GM12878 (cell line): ENCODE measurements around the gene MCEE. TPM values are rescaled to one million over a fixed set of nuclear protein-coding genes. Genes with fewer than 3 reads are reported as not detected.

ENCODE experiments used
- ASH2L ChIP-seq: fragments of 300-600, 200-600 bp; sonication (generic); IDR thresholded peaks from 2 replicates; pipeline ENCODE4 v1.6.1; 2017; ENCODE audit warnings: low read depth, mild to moderate bottlenecking, borderline replicate concordance
- BACH1 ChIP-seq: fragments of 450-650 bp; IDR thresholded peaks from 2 replicates; pipeline ENCODE4 v1.6.1; 2017; ENCODE audit warnings: mild to moderate bottlenecking, borderline replicate concordance
- CBFB ChIP-seq: IDR thresholded peaks from 2 replicates; pipeline ENCODE4 v1.6.1; 2016; ENCODE audit warnings: antibody characterized with exemption, low read depth
- CEBPB ChIP-seq, 2 experiments: fragments of 150-350 bp in 1 of 2; IDR thresholded peaks; 2 replicates each; pipeline ENCODE4 v1.6.1; 2012 to 2014; ENCODE audit warnings: low read depth in 2 of 2, low read length in 2 of 2, borderline replicate concordance in 1 of 2, inconsistent platforms in 1 of 2
- CHD4 ChIP-seq: fragments of 200-600 bp; sonication (generic); IDR thresholded peaks from 2 replicates; pipeline ENCODE4 v1.6.1; 2016; ENCODE audit warnings: mild to moderate bottlenecking
- ETV6 ChIP-seq, 2 experiments: fragments of 450-650 bp in 1 of 2; IDR thresholded peaks in 1 of 2; conservative IDR thresholded peaks in 1 of 2; 2 replicates each; pipeline ENCODE4 v1.6.1; 2014; ENCODE audit warnings: antibody characterized with exemption in 1 of 2, borderline replicate concordance in 1 of 2, low read depth in 1 of 2, mild to moderate bottlenecking in 1 of 2, moderate library complexity in 1 of 2
- GATAD2B ChIP-seq: fragments of 450-650 bp; conservative IDR thresholded peaks from 2 replicates; pipeline ENCODE4 v1.6.1; 2017; ENCODE audit warnings: low read depth, mild to moderate bottlenecking, moderate library complexity
- IKZF2 ChIP-seq, 2 experiments: fragments of 450-650 bp; IDR thresholded peaks; 2 replicates each; pipeline ENCODE4 v1.6.1; 2017; ENCODE audit warnings: mild to moderate bottlenecking in 2 of 2, moderate library complexity in 2 of 2
- LARP7 ChIP-seq: fragments of 450-650 bp; IDR thresholded peaks from 2 replicates; pipeline ENCODE4 v1.6.1; 2017; ENCODE audit warnings: mild to moderate bottlenecking
- MEF2B ChIP-seq: fragments of 450-650 bp; IDR thresholded peaks from 2 replicates; pipeline ENCODE4 v1.6.1; 2018; ENCODE audit warnings: mild to moderate bottlenecking, moderate library complexity; ENCODE audit not compliant: partially characterized antibody, poor library complexity, severe bottlenecking
- MYB ChIP-seq: fragments of 150-350 bp; IDR thresholded peaks from 2 replicates; pipeline ENCODE4 v1.6.1; 2014; ENCODE audit warnings: mild to moderate bottlenecking, low read depth, low read length, borderline replicate concordance
- NR2C1 ChIP-seq: fragments of 450-650 bp; IDR thresholded peaks from 2 replicates; pipeline ENCODE4 v1.6.1; 2017; ENCODE audit warnings: antibody characterized with exemption, mild to moderate bottlenecking, moderate library complexity
- POU2F2 ChIP-seq: IDR thresholded peaks from 3 replicates; pipeline ENCODE4 v1.6.1; 2011; ENCODE audit warnings: low read depth, mild to moderate bottlenecking, low read length, borderline replicate concordance
- SIN3A ChIP-seq: IDR thresholded peaks from 2 replicates; pipeline ENCODE4 v1.6.1; 2012; ENCODE audit warnings: low read depth, low read length, improper control_type of control experiment
- SP1 ChIP-seq: IDR thresholded peaks from one replicate; pipeline ENCODE4 v1.6.1; 2011; ENCODE audit warnings: low read depth, low read length
- SRF ChIP-seq, 2 experiments: IDR thresholded peaks; 2 replicates each; pipeline ENCODE4 v1.6.1; 2011; ENCODE audit warnings: low read depth in 2 of 2, low read length in 2 of 2, mild to moderate bottlenecking in 1 of 2, moderate library complexity in 1 of 2
- YY1 ChIP-seq: IDR thresholded peaks from 2 replicates; pipeline ENCODE4 v1.6.1; 2011; ENCODE audit warnings: low read depth, mild to moderate bottlenecking, low read length
- ZBED1 ChIP-seq: IDR thresholded peaks from 2 replicates; pipeline ENCODE4 v1.6.1; 2016; ENCODE audit warnings: borderline replicate concordance
- ZNF207 ChIP-seq: fragments of 450-650 bp; IDR thresholded peaks from 2 replicates; pipeline ENCODE4 v1.6.1; 2014; ENCODE audit warnings: antibody characterized with exemption, mild to moderate bottlenecking, borderline replicate concordance
- ZNF384 ChIP-seq: IDR thresholded peaks from 2 replicates; pipeline ENCODE4 v1.6.1; 2012; ENCODE audit warnings: low read depth, mild to moderate bottlenecking, low read length, improper control_type of control experiment, borderline replicate concordance
- ZNF622 ChIP-seq: fragments of 450-650 bp; IDR thresholded peaks from 2 replicates; pipeline ENCODE4 v1.6.1; 2017; ENCODE audit warnings: mild to moderate bottlenecking, inconsistent platforms
- polyA plus RNA-seq, 11 experiments: library from polyadenylated mRNA; depleted of rRNA in 4 of 11; unstranded in 6 of 11; stranded (reverse) in 5 of 11; fragments of >200 nt; fragmentation: Nextera tagmentation in 4 of 11; fragmentation: Illumina TruSeq in 1 of 11; extraction: Ambion mirVana in 4 of 11; extraction: Trizol in 1 of 11; gene quantifications; 1 replicate in 1 of 11; 2 replicates in 10 of 11; pipeline versions ENCODE4 v1.2.1 to v1.2.3, GENCODE V29; 2011 to 2016; ENCODE audit warnings: inconsistent platforms in 2 of 11, missing spikeins in 2 of 11, low read depth in 1 of 11
- total RNA-seq, 4 experiments: library from RNA; depleted of rRNA in 3 of 4; stranded (reverse); fragments of >200 nt in 3 of 4; fragmentation: Illumina TruSeq in 1 of 4; extraction: Trizol in 1 of 4; gene quantifications; 2 replicates each; pipeline versions ENCODE4 v1.2.1 to v1.2.3, GENCODE V29; 2013 to 2021
- TF ChIP-seq, protein P1 (sequence below): fragments of 450-650 bp; IDR thresholded peaks from 2 replicates; pipeline ENCODE4 v1.6.1; 2018; ENCODE audit warnings: mild to moderate bottlenecking, low read depth, moderate library complexity; ENCODE audit not compliant: partially characterized antibody
- TF ChIP-seq, protein P2 (sequence below): IDR thresholded peaks from 2 replicates; pipeline ENCODE4 v1.6.1; 2012; ENCODE audit warnings: improper control_type of control experiment, low read depth, low read length; ENCODE audit not compliant: insufficient replicate concordance

MCEE gene
- total and polyA plus RNA-seq, 10 of the 15 experiments (the other 5 are each of a cell fraction or from before 2014, with no cell fraction given): 17.3 to 63.4 (median 20.9) TPM

- TF ChIP-seq, protein P1, sequence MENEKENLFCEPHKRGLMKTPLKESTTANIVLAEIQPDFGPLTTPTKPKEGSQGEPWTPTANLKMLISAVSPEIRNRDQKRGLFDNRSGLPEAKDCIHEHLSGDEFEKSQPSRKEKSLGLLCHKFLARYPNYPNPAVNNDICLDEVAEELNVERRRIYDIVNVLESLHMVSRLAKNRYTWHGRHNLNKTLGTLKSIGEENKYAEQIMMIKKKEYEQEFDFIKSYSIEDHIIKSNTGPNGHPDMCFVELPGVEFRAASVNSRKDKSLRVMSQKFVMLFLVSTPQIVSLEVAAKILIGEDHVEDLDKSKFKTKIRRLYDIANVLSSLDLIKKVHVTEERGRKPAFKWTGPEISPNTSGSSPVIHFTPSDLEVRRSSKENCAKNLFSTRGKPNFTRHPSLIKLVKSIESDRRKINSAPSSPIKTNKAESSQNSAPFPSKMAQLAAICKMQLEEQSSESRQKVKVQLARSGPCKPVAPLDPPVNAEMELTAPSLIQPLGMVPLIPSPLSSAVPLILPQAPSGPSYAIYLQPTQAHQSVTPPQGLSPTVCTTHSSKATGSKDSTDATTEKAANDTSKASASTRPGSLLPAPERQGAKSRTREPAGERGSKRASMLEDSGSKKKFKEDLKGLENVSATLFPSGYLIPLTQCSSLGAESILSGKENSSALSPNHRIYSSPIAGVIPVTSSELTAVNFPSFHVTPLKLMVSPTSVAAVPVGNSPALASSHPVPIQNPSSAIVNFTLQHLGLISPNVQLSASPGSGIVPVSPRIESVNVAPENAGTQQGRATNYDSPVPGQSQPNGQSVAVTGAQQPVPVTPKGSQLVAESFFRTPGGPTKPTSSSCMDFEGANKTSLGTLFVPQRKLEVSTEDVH: no peak
- TF ChIP-seq BACH1 (peak; percentile 14; the same call in 1 of the 2 replicates), ZNF384 (no peak), CBFB (peak; percentile 73), IKZF2 (IDR thresholded peaks at IDR 0.05) (peak; percentile 98 to 99), NR2C1 (no peak), CHD4 (no peak), ETV6 (conservative IDR thresholded peaks at IDR 0.05 in 1 of 2, IDR thresholded peaks at IDR 0.05 in 1 of 2; ENCODE audit: borderline replicate concordance in 1 of 2, low read depth in 1 of 2) (peak in 1 of 2 experiments; percentile 25; a peak in 1 of 4 replicates), ZNF622 (no peak), MEF2B (peak; percentile 95), CEBPB (IDR thresholded peaks at IDR 0.05; ENCODE audit: borderline replicate concordance in 1 of 2, low read depth in 2 of 2, low read length in 2 of 2) (peak in 1 of 2 experiments; percentile 80; a peak in 1 of 4 replicates), MYB (peak; percentile 20; the same call in 1 of the 2 replicates), ZBED1 (0 out of 2 replicates have a peak, but pooled peaks have one; percentile 23), LARP7 (no peak), GATAD2B (no peak; the same call in 1 of the 2 replicates), POU2F2 (peak; percentile 57; the same call in 1 of the 3 replicates), SIN3A (no peak), ZNF207 (no peak), YY1 (0 out of 2 replicates have a peak, but pooled peaks have one; percentile 14), SRF (IDR thresholded peaks at IDR 0.05; ENCODE audit: low read depth in 2 of 2, low read length in 2 of 2) (no peak), ASH2L (no peak), SP1 (peak; percentile 44)
- TF ChIP-seq, protein P2, sequence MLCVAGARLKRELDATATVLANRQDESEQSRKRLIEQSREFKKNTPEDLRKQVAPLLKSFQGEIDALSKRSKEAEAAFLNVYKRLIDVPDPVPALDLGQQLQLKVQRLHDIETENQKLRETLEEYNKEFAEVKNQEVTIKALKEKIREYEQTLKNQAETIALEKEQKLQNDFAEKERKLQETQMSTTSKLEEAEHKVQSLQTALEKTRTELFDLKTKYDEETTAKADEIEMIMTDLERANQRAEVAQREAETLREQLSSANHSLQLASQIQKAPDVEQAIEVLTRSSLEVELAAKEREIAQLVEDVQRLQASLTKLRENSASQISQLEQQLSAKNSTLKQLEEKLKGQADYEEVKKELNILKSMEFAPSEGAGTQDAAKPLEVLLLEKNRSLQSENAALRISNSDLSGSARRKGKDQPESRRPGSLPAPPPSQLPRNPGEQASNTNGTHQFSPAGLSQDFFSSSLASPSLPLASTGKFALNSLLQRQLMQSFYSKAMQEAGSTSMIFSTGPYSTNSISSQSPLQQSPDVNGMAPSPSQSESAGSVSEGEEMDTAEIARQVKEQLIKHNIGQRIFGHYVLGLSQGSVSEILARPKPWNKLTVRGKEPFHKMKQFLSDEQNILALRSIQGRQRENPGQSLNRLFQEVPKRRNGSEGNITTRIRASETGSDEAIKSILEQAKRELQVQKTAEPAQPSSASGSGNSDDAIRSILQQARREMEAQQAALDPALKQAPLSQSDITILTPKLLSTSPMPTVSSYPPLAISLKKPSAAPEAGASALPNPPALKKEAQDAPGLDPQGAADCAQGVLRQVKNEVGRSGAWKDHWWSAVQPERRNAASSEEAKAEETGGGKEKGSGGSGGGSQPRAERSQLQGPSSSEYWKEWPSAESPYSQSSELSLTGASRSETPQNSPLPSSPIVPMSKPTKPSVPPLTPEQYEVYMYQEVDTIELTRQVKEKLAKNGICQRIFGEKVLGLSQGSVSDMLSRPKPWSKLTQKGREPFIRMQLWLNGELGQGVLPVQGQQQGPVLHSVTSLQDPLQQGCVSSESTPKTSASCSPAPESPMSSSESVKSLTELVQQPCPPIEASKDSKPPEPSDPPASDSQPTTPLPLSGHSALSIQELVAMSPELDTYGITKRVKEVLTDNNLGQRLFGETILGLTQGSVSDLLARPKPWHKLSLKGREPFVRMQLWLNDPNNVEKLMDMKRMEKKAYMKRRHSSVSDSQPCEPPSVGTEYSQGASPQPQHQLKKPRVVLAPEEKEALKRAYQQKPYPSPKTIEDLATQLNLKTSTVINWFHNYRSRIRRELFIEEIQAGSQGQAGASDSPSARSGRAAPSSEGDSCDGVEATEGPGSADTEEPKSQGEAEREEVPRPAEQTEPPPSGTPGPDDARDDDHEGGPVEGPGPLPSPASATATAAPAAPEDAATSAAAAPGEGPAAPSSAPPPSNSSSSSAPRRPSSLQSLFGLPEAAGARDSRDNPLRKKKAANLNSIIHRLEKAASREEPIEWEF: no peak
Measured at GRCh38 chr2:71064754-71065621, 65.0 kb downstream of the MCEE start (continued).
